Measurements from ENCODE around the gene SCN10A. TPM values are rescaled to one million over a fixed set of nuclear protein-coding genes. Genes with fewer than 3 reads are reported as not detected.
A peak's percentile ranks its signal among the peaks of the same experiment; 100 is the strongest.

The SCN10A gene
- total and polyA plus RNA-seq, 2 experiments from 2014 or later: not detected

- Histone ChIP-seq H3K4me1 (ENCODE audit: low read depth) (peaks cover 5% of the 10 kb centered on the region), H3K27me3 (peaks cover 33% of the 10 kb centered on the region), H3K36me3 (no peaks in the 10 kb centered on the region), H3K27ac (no peak overlapping the region), H3K4me3 (no peak overlapping the region), H3K9me3 (ENCODE audit: low read depth) (no peaks in the 10 kb centered on the region)
- TF ChIP-seq CTCF (IDR thresholded peaks at IDR 0.05; ENCODE audit: low read depth, low read length): no peak
- DNase-seq (ENCODE audit: low read depth in 1 of 2, low spot score in 1 of 2): no peak
These were observed 4.2 kb downstream of the SCN10A start for GRCh38 chr3:38811822-38812221.

- peak; percentile 84 to 93 for DNase-seq (ENCODE audit: low read depth in 1 of 2, low spot score in 1 of 2)
- no peak overlapping the region for H3K27ac ChIP-seq
- H3K9me3 ChIP-seq (ENCODE audit: low read depth): no peaks in the 10 kb centered on the region
- TF ChIP-seq CTCF (IDR thresholded peaks at IDR 0.05; ENCODE audit: low read depth, low read length): no peak
- no peak overlapping the region for H3K4me3 ChIP-seq
- H3K36me3 ChIP-seq: no peaks in the 10 kb centered on the region
- H3K27me3 ChIP-seq: no peaks in the 10 kb centered on the region
- H3K4me1 ChIP-seq (ENCODE audit: low read depth): no peaks in the 10 kb centered on the region
These were observed 10.1 kb downstream of the SCN10A start for GRCh38 chr3:38805765-38806386.

- Histone ChIP-seq H3K4me3 (no peak overlapping the region), H3K27ac (no peak overlapping the region), H3K27me3 (peaks cover 5% of the 10 kb centered on the region), H3K36me3 (no peaks in the 10 kb centered on the region), H3K9me3 (ENCODE audit: low read depth) (no peaks in the 10 kb centered on the region), H3K4me1 (ENCODE audit: low read depth) (no peaks in the 10 kb centered on the region)
- DNase-seq (ENCODE audit: low read depth in 1 of 2, low spot score in 1 of 2): no peak
- no peak for TF ChIP-seq CTCF (IDR thresholded peaks at IDR 0.05; ENCODE audit: low read depth, low read length)
These were observed 11.0 kb downstream of the SCN10A start for GRCh38 chr3:38805004-38805403.

GRCh38 chr3:38800511-38800910 lies 15.5 kb downstream of the SCN10A start:
- no peaks in the 10 kb centered on the region for H3K36me3 ChIP-seq
- peaks cover 5% of the 10 kb centered on the region for H3K27me3 ChIP-seq
- H3K27ac ChIP-seq: no peak overlapping the region
- no peak for TF ChIP-seq CTCF (IDR thresholded peaks at IDR 0.05; ENCODE audit: low read depth, low read length)
- H3K9me3 ChIP-seq (ENCODE audit: low read depth): no peaks in the 10 kb centered on the region
- H3K4me1 ChIP-seq (ENCODE audit: low read depth): no peaks in the 10 kb centered on the region
- H3K4me3 ChIP-seq: no peak overlapping the region
- DNase-seq (ENCODE audit: low read depth in 1 of 2, low spot score in 1 of 2): no peak

GRCh38 chr3:38793721-38794120 lies 22.3 kb downstream of the SCN10A start:
- no peak overlapping the region for H3K4me3 ChIP-seq
- no peaks in the 10 kb centered on the region for H3K4me1 ChIP-seq (ENCODE audit: low read depth)
- DNase-seq (ENCODE audit: low read depth in 1 of 2, low spot score in 1 of 2): no peak
- no peaks in the 10 kb centered on the region for H3K36me3 ChIP-seq
- H3K27ac ChIP-seq: no peak overlapping the region
- no peaks in the 10 kb centered on the region for H3K27me3 ChIP-seq
- H3K9me3 ChIP-seq (ENCODE audit: low read depth): no peaks in the 10 kb centered on the region
- TF ChIP-seq CTCF (IDR thresholded peaks at IDR 0.05; ENCODE audit: low read depth, low read length): no peak
